Astrocyte (in vitro differentiated cells and primary cell): ENCODE measurements around the gene CACNG7. TPM values are rescaled to one million over a fixed set of nuclear protein-coding genes. Genes with fewer than 3 reads are reported as not detected.
A peak's percentile ranks its signal among the peaks of the same experiment; 100 is the strongest.

Experiments
- DNase-seq: peaks from one replicate; pipeline ENCODE4 v3.0.0-alpha.2; 2010; ENCODE audit warnings: low read depth
- FAIRE-seq: peaks from 2 replicates; lab custom pipeline; 2011; peaks lifted over from hg19 to GRCh38; lab: Jason Lieb, UNC
- H2AFZ ChIP-seq: 2 replicates; pipeline ENCODE4 v1.6.0; 2012; ENCODE audit warnings: low read depth, low read length, inconsistent platforms
- H3K27ac ChIP-seq: 2 replicates; pipeline ENCODE4 v1.5.1; 2011; ENCODE audit warnings: low read depth, low read length, inconsistent platforms
- H3K27me3 ChIP-seq: 2 replicates; pipeline ENCODE4 v1.6.0; 2011; ENCODE audit warnings: low read length, inconsistent platforms; ENCODE audit not compliant: insufficient read depth
- H3K36me3 ChIP-seq: 2 replicates; pipeline ENCODE4 v1.5.1; 2011; ENCODE audit warnings: low read length, inconsistent platforms; ENCODE audit not compliant: insufficient read depth
- H3K4me1 ChIP-seq: 2 replicates; pipeline ENCODE4 v1.5.1; 2011; ENCODE audit warnings: low read length, inconsistent platforms; ENCODE audit not compliant: insufficient read depth
- H3K4me2 ChIP-seq: 2 replicates; pipeline ENCODE4 v1.6.0; 2012; ENCODE audit warnings: low read length, inconsistent platforms
- H3K4me3 ChIP-seq: 2 replicates; pipeline ENCODE4 v1.5.1; 2011; ENCODE audit warnings: low read depth, mild to moderate bottlenecking, low read length, inconsistent platforms; ENCODE audit not compliant: insufficient read depth
- H3K79me2 ChIP-seq: 2 replicates; pipeline ENCODE4 v1.6.0; 2012; ENCODE audit warnings: mild to moderate bottlenecking, low read length, inconsistent platforms; ENCODE audit not compliant: insufficient read depth
- H3K9ac ChIP-seq: 2 replicates; pipeline ENCODE4 v1.6.0; 2012; ENCODE audit warnings: mild to moderate bottlenecking, low read length, inconsistent platforms
- H3K9me3 ChIP-seq: 2 replicates; pipeline ENCODE4 v1.5.1; 2012; ENCODE audit warnings: low read depth, mild to moderate bottlenecking, low read length, inconsistent platforms; ENCODE audit not compliant: insufficient read depth
- H4K20me1 ChIP-seq: 2 replicates; pipeline ENCODE4 v1.6.0; 2012; ENCODE audit warnings: low read length, inconsistent platforms; ENCODE audit not compliant: insufficient read depth
- H3K27ac Mint-ChIP-seq: one replicate; pipeline ENCODE4 v1.8.0; 2021; ENCODE audit warnings: mild to moderate bottlenecking, mixed read lengths; ENCODE audit not compliant: unreplicated experiment
- H3K27me3 Mint-ChIP-seq: one replicate; pipeline ENCODE4 v1.8.0; 2021; ENCODE audit warnings: low read depth, mixed read lengths; ENCODE audit not compliant: unreplicated experiment
- H3K36me3 Mint-ChIP-seq: one replicate; pipeline ENCODE4 v1.8.0; 2021; ENCODE audit warnings: low read depth, mixed read lengths; ENCODE audit not compliant: unreplicated experiment
- H3K4me1 Mint-ChIP-seq: one replicate; pipeline ENCODE4 v1.8.0; 2021; ENCODE audit warnings: low read depth, mixed read lengths; ENCODE audit not compliant: unreplicated experiment
- H3K4me3 Mint-ChIP-seq: one replicate; pipeline ENCODE4 v1.8.0; 2021; ENCODE audit warnings: mild to moderate bottlenecking, moderate library complexity, mixed read lengths; ENCODE audit not compliant: unreplicated experiment
- H3K9me3 Mint-ChIP-seq: one replicate; pipeline ENCODE4 v1.8.0; 2021; ENCODE audit warnings: mild to moderate bottlenecking, mixed read lengths; ENCODE audit not compliant: unreplicated experiment
- CTCF ChIP-seq: IDR thresholded peaks from 2 replicates; pipeline ENCODE4 v1.5.1; 2011; ENCODE audit warnings: low read depth, mild to moderate bottlenecking, inconsistent platforms, low read length, moderate library complexity; ENCODE audit not compliant: insufficient read depth
- EZH2 ChIP-seq: IDR thresholded peaks from 2 replicates; pipeline ENCODE4 v1.6.1; 2012; ENCODE audit warnings: mild to moderate bottlenecking, low read length, inconsistent platforms; ENCODE audit not compliant: insufficient read depth
- total RNA-seq: library from RNA; stranded (reverse); gene quantifications from 2 replicates; pipeline ENCODE4 v1.2.1, GENCODE V29; 2021

The CACNG7 gene
- total RNA-seq, 1 donor from 2014 or later = 3.5 TPM

- Histone ChIP-seq H3K27me3 (no peaks in the 10 kb centered on the region), H3K79me2 (no peaks in the 10 kb centered on the region), H3K36me3 (no peaks in the 10 kb centered on the region), H3K9me3 (no peaks in the 10 kb centered on the region), H3K27ac (no peak overlapping the region), H4K20me1 (peaks cover 3% of the 10 kb centered on the region), H3K4me3 (no peak overlapping the region), H3K4me2 (no peak overlapping the region), H3K9ac (no peak overlapping the region), H3K4me1 (no peaks in the 10 kb centered on the region), H2AFZ (no peak overlapping the region)
- H3K27ac Mint-ChIP-seq = no peak overlapping the region
- no peak overlapping the region for H3K4me3 Mint-ChIP-seq
- TF ChIP-seq EZH2 = no peak
- TF ChIP-seq CTCF = no peak
- no peaks in the 10 kb centered on the region for H3K4me1 Mint-ChIP-seq
- DNase-seq = peak; percentile 51
- H3K27me3 Mint-ChIP-seq = no peaks in the 10 kb centered on the region
- H3K9me3 Mint-ChIP-seq = peaks cover 2% of the 10 kb centered on the region
- H3K36me3 Mint-ChIP-seq = peaks cover 1% of the 10 kb centered on the region
- no peak for FAIRE-seq
Observed at GRCh38 chr19:53927739-53928138, 18.7 kb downstream of the CACNG7 start.

- Histone ChIP-seq H3K36me3 (no peaks in the 10 kb centered on the region), H4K20me1 (no peaks in the 10 kb centered on the region), H3K4me2 (no peak overlapping the region), H3K79me2 (no peaks in the 10 kb centered on the region), H3K4me1 (no peaks in the 10 kb centered on the region), H3K9me3 (no peaks in the 10 kb centered on the region), H3K9ac (no peak overlapping the region), H3K27ac (no peak overlapping the region), H3K4me3 (no peak overlapping the region), H2AFZ (no peak overlapping the region), H3K27me3 (no peaks in the 10 kb centered on the region)
- Mint-ChIP-seq H3K36me3 (no peaks in the 10 kb centered on the region), H3K4me1 (no peaks in the 10 kb centered on the region), H3K4me3 (no peak overlapping the region), H3K9me3 (peaks cover 4% of the 10 kb centered on the region), H3K27ac (no peak overlapping the region), H3K27me3 (peaks cover 10% of the 10 kb centered on the region)
- FAIRE-seq = no peak
- no peak for TF ChIP-seq EZH2
- TF ChIP-seq CTCF = no peak
- no peak for DNase-seq
Observed at GRCh38 chr19:53936029-53936428, 27.0 kb downstream of the CACNG7 start.

- Histone ChIP-seq H3K9me3 (no peaks in the 10 kb centered on the region), H3K36me3 (no peaks in the 10 kb centered on the region), H3K79me2 (no peaks in the 10 kb centered on the region), H3K9ac (no peak overlapping the region), H3K27me3 (peaks cover 12% of the 10 kb centered on the region), H3K4me3 (no peak overlapping the region), H3K4me1 (no peaks in the 10 kb centered on the region), H3K27ac (no peak overlapping the region), H2AFZ (no peak overlapping the region), H4K20me1 (no peaks in the 10 kb centered on the region), H3K4me2 (no peak overlapping the region)
- Mint-ChIP-seq H3K27ac (no peak overlapping the region), H3K4me3 (no peak overlapping the region), H3K36me3 (peaks cover 2% of the 10 kb centered on the region), H3K4me1 (no peaks in the 10 kb centered on the region), H3K27me3 (peaks cover 44% of the 10 kb centered on the region), H3K9me3 (peaks cover 4% of the 10 kb centered on the region)
- DNase-seq = no peak
- FAIRE-seq = no peak
- TF ChIP-seq CTCF (no peak), EZH2 (no peak)
Observed at GRCh38 chr19:53942001-53942786, 33.1 kb downstream of the CACNG7 start.
